ENCODE data around the gene SPOCK2.

Gene SPOCK2

GRCh38 chr10:72010234-72010973, 77.9 kb downstream of the SPOCK2 start:
- H2BK5ac ChIP-seq (ENCODE audit: low read length), result no peak overlapping the region
- H3K4me1 ChIP-seq (ENCODE audit: control insufficient read depth, low read depth, low read length), result no peaks in the 10 kb centered on the region
- WGBS (ENCODE audit: extremely low coverage, insufficient coverage, low lambda C conversion rate), result no CpG with 5 or more reads among the region's 7 CpGs

GRCh38 chr10:72009425-72010081, 78.8 kb downstream of the SPOCK2 start:
- Histone ChIP-seq H3K27me3 (ENCODE audit: insufficient read depth, low read length, poor library complexity) (no peaks in the 10 kb centered on the region), H2BK15ac (replicated peaks; ENCODE audit: low read depth) (no peak overlapping the region), H3K4me3 (ENCODE audit: low read length) (no peak overlapping the region), H2BK5ac (ENCODE audit: low read length) (no peak overlapping the region), H3K79me1 (ENCODE audit: low read length) (no peaks in the 10 kb centered on the region), H4K5ac (ENCODE audit: low read length) (no peak overlapping the region), H3K4me2 (ENCODE audit: low read length) (no peak overlapping the region), H3K56ac (ENCODE audit: low read length) (no peak overlapping the region), H3K79me2 (ENCODE audit: control insufficient read depth, insufficient read depth, low read length) (no peaks in the 10 kb centered on the region), H3K27ac (ENCODE audit: low read depth, low read length) (peak overlapping the region; percentile 7), H3K36me3 (ENCODE audit: control insufficient read depth, insufficient read depth, low read length) (no peaks in the 10 kb centered on the region), H3K23ac (ENCODE audit: low read length) (no peak overlapping the region), H3K4me1 (ENCODE audit: control insufficient read depth, low read depth, low read length) (no peaks in the 10 kb centered on the region), H2BK120ac (ENCODE audit: low read depth, low read length) (no peak overlapping the region), H3K4ac (ENCODE audit: low read depth, low read length) (no peak overlapping the region), H4K8ac (ENCODE audit: low read depth, low read length) (no peak overlapping the region), H2AK5ac (ENCODE audit: low read length) (no peak overlapping the region), H3K9ac (ENCODE audit: low read length) (no peak overlapping the region), H3K18ac (ENCODE audit: low read length) (no peak overlapping the region)
- DNase-seq, result peak; percentile 70
- no CpG with 5 or more reads among the region's 12 CpGs for WGBS (ENCODE audit: extremely low coverage, insufficient coverage, low lambda C conversion rate)

More at GRCh38 chr10:72010234-72010973, 77.9 kb downstream of the SPOCK2 start:
- DNase-seq, result no peak
- no peak overlapping the region for H3K18ac ChIP-seq (ENCODE audit: low read length)
- H3K4ac ChIP-seq (ENCODE audit: low read depth, low read length), result no peak overlapping the region
- no peaks in the 10 kb centered on the region for H3K79me1 ChIP-seq (ENCODE audit: low read length)
- H3K4me2 ChIP-seq (ENCODE audit: low read length), result no peak overlapping the region
- no peak overlapping the region for H2AK5ac ChIP-seq (ENCODE audit: low read length)
- no peaks in the 10 kb centered on the region for H3K79me2 ChIP-seq (ENCODE audit: control insufficient read depth, insufficient read depth, low read length)
- H3K56ac ChIP-seq (ENCODE audit: low read length), result no peak overlapping the region
- no peak overlapping the region for H3K23ac ChIP-seq (ENCODE audit: low read length)
- H4K8ac ChIP-seq (ENCODE audit: low read depth, low read length), result no peak overlapping the region
- H2BK120ac ChIP-seq (ENCODE audit: low read depth, low read length), result no peak overlapping the region
- H4K5ac ChIP-seq (ENCODE audit: low read length), result no peak overlapping the region
- H3K27ac ChIP-seq (ENCODE audit: low read depth, low read length), result no peak overlapping the region
- no peak overlapping the region for H2BK15ac ChIP-seq (replicated peaks; ENCODE audit: low read depth)
- no peak overlapping the region for H3K4me3 ChIP-seq (ENCODE audit: low read length)
- no peak overlapping the region for H3K9ac ChIP-seq (ENCODE audit: low read length)
- no peaks in the 10 kb centered on the region for H3K36me3 ChIP-seq (ENCODE audit: control insufficient read depth, insufficient read depth, low read length)
- no peaks in the 10 kb centered on the region for H3K27me3 ChIP-seq (ENCODE audit: insufficient read depth, low read length, poor library complexity)

GRCh38 chr10:72009051-72009424, 79.3 kb downstream of the SPOCK2 start:
- no peak overlapping the region for H3K56ac ChIP-seq (ENCODE audit: low read length)
- no peak for DNase-seq
- H3K9ac ChIP-seq (ENCODE audit: low read length), result no peak overlapping the region
- H2BK15ac ChIP-seq (replicated peaks; ENCODE audit: low read depth), result no peak overlapping the region
- WGBS (ENCODE audit: extremely low coverage, insufficient coverage, low lambda C conversion rate), result no CpG with 5 or more reads among the region's 9 CpGs
- no peaks in the 10 kb centered on the region for H3K27me3 ChIP-seq (ENCODE audit: insufficient read depth, low read length, poor library complexity)
- no peak overlapping the region for H4K5ac ChIP-seq (ENCODE audit: low read length)
- H3K79me1 ChIP-seq (ENCODE audit: low read length), result no peaks in the 10 kb centered on the region
- no peaks in the 10 kb centered on the region for H3K36me3 ChIP-seq (ENCODE audit: control insufficient read depth, insufficient read depth, low read length)
- no peaks in the 10 kb centered on the region for H3K79me2 ChIP-seq (ENCODE audit: control insufficient read depth, insufficient read depth, low read length)
- no peak overlapping the region for H3K23ac ChIP-seq (ENCODE audit: low read length)
- H3K4me1 ChIP-seq (ENCODE audit: control insufficient read depth, low read depth, low read length), result no peaks in the 10 kb centered on the region
- H4K8ac ChIP-seq (ENCODE audit: low read depth, low read length), result no peak overlapping the region
- H3K27ac ChIP-seq (ENCODE audit: low read depth, low read length), result peak overlapping the region; percentile 7
- H2BK120ac ChIP-seq (ENCODE audit: low read depth, low read length), result no peak overlapping the region
- no peak overlapping the region for H3K4me2 ChIP-seq (ENCODE audit: low read length)
- no peak overlapping the region for H2AK5ac ChIP-seq (ENCODE audit: low read length)
- H3K4ac ChIP-seq (ENCODE audit: low read depth, low read length), result no peak overlapping the region
- H3K4me3 ChIP-seq (ENCODE audit: low read length), result no peak overlapping the region
- no peak overlapping the region for H2BK5ac ChIP-seq (ENCODE audit: low read length)
- no peak overlapping the region for H3K18ac ChIP-seq (ENCODE audit: low read length)

Data from mesendoderm (in vitro differentiated cells).